T-helper 2 cell treated with Interferon-gamma antibody and Interleukin-4, amounts not matched to agents 5 μg/mL and 100 μg/mL, for 36 hours (primary cell): ENCODE results near the gene AREL1.

ENCODE experiments used
- DNase-seq: peaks from one replicate; pipeline ENCODE4 v3.0.0; 2021; ENCODE audit warnings: low spot score
- H3K27ac Mint-ChIP-seq: one replicate; pipeline ENCODE4 v1.8.0; 2021; ENCODE audit warnings: mild to moderate bottlenecking, mixed read lengths
- H3K27me3 Mint-ChIP-seq: one replicate; pipeline ENCODE4 v1.8.0; 2021; ENCODE audit warnings: low read depth, mixed read lengths
- H3K36me3 Mint-ChIP-seq: one replicate; pipeline ENCODE4 v1.8.0; 2021; ENCODE audit warnings: low read depth, mixed read lengths
- H3K4me1 Mint-ChIP-seq: one replicate; pipeline ENCODE4 v1.8.0; 2021; ENCODE audit warnings: low read depth, mixed read lengths
- H3K4me3 Mint-ChIP-seq: one replicate; pipeline ENCODE4 v1.8.0; 2022; ENCODE audit warnings: mild to moderate bottlenecking, moderate library complexity, mixed read lengths
- H3K9me3 Mint-ChIP-seq: one replicate; pipeline ENCODE4 v1.8.0; 2021; ENCODE audit warnings: mixed read lengths

The AREL1 gene

DNA sequence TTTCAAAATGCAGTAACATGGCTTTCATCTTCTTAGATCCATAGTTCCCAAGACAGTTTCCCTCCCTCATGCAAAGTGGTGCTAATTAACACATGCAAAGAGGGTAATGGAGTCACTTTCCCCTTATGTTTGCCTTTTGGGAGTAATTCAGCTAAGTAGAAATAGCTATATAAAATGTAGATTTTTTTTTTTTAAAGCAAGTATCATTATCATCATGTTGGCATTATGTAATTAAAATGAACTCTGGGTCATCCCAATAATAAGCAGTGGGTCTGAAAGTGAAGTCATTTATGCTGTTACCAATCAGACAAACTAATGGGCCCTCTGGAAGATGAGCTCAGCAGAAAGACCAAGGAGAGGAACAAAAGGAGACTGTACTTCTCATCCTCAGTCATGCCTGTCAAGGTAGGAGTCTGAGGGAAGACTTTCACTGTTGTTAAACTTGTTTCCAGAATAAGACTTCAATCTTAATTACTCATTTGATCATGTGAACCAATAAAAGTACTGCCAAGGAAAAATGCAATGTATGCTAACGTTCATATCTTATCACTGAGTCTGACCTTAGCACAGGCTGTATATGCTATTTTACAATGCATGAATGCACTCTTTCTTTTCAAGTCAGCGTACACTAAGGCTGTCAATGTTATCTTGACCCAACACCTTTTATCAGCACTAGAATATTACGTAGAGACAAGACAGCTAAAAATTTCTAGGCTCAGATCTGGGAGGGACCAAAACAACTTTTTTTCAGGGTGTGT lies 26.8 kb downstream of the AREL1 start:
- no peak for DNase-seq
- H3K36me3 Mint-ChIP-seq: peaks cover 34% of the 10 kb centered on the region

DNA sequence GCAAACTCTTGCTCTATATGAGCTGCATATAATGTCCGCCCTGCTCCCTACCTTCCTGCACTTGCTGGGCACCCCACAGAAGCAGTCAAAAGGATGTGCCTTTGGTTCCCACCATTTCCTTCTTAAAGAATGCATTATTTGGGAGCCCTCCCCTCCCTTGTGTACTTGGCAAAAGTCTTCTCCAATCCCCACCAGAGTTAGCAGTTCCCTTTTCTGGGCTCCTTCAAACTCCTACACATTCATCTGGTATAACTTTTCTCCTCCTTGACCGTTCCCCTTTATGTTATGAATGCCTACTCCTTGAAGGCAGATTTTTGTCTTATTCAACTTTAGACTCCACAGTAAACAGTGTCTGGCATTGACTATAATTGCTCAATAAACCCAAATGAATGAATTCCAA lies 27.8 kb downstream of the AREL1 start:
- H3K9me3 Mint-ChIP-seq: no peaks in the 10 kb centered on the region
- H3K4me3 Mint-ChIP-seq: no peak overlapping the region
- no peak overlapping the region for H3K27ac Mint-ChIP-seq
- DNase-seq: no peak
- H3K36me3 Mint-ChIP-seq: peaks cover 28% of the 10 kb centered on the region
- no peaks in the 10 kb centered on the region for H3K27me3 Mint-ChIP-seq
- no peaks in the 10 kb centered on the region for H3K4me1 Mint-ChIP-seq

More for the DNA sequence above, 26.8 kb downstream of the AREL1 start:
- Mint-ChIP-seq H3K27me3 (no peaks in the 10 kb centered on the region), H3K27ac (no peak overlapping the region), H3K9me3 (no peaks in the 10 kb centered on the region), H3K4me3 (no peak overlapping the region), H3K4me1 (no peaks in the 10 kb centered on the region)

DNA sequence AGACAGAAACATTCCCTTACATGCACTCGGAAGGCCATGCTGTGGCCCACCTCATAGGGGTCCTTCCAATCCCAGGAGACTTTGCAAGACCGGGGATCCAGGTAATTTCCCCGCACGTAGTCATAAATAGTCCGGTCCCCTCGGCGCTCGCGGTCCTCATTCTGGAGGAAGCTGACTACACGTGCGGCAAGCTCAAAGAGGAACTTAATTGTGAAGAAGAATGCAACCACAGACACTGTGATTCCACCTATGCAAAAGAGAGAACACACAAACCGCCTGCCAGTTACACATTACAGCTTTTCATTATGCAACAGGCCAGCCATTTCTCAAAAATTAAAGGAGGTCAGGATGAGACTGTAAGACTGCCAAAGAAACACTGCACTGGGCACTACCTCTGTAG lies 28.4 kb downstream of the AREL1 start:
- Mint-ChIP-seq H3K4me3 (no peak overlapping the region), H3K4me1 (no peaks in the 10 kb centered on the region), H3K27ac (no peak overlapping the region), H3K9me3 (no peaks in the 10 kb centered on the region), H3K36me3 (peaks cover 28% of the 10 kb centered on the region), H3K27me3 (no peaks in the 10 kb centered on the region)
- DNase-seq: no peak

DNA sequence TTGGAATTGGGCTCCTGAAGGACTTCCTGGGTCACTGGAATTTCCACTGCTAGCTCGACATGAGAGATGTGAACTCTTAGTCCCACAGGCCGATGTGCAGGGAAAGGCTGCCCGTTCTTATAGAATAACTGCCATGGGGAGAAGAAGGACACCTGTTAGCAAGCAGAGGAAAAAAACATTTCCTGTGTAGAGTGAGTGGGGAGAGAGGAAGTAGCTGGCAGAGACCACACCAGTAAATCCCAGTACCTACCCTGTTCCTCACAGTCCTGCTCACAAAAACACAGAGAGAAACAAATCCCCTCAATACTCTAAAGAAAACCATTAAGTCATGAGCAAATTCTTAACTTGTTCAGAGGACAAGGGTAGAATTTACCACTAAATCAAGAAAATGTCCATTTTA lies 29.5 kb downstream of the AREL1 start:
- no peaks in the 10 kb centered on the region for H3K9me3 Mint-ChIP-seq
- H3K4me3 Mint-ChIP-seq: no peak overlapping the region
- no peaks in the 10 kb centered on the region for H3K27me3 Mint-ChIP-seq
- no peak for DNase-seq
- H3K27ac Mint-ChIP-seq: no peak overlapping the region
- H3K36me3 Mint-ChIP-seq: peaks cover 24% of the 10 kb centered on the region
- H3K4me1 Mint-ChIP-seq: no peaks in the 10 kb centered on the region

DNA sequence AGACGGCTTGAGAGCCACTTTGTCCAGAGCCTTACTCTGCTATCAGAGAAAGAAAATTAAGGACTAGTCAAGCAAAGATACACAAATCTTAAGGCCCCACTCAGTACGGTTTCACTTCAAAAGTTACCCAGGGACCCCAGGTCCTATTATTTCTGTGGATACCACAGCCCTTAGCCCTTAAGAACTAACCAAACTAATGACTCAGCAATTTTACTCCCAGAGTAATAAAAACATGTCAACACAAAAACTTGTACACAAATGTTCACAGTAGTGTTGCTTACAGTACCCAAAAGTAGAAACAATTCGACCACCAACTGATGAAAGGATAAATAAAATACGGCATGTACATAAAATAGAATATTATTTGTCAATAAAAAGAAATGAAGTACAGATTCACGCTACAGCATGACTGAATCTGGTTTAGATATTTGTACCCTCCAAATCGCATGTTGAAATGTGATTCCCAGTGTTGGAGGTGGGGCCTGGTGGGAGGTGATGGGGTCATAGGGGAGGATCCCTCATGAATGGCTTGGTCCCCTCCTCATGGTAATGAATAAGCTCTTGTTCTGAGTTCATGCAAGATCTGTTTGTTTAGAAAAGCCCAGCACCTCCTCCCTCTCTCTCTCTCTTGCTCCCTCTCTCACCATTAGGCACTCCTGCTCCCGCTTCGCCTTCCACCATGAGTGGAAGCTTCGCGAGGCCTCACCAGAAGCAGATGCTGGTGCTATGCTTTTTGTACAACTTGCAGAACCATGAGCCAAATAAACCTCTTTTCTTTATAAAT lies 30.5 kb downstream of the AREL1 start:
- Mint-ChIP-seq H3K36me3 (peaks cover 21% of the 10 kb centered on the region), H3K4me3 (no peak overlapping the region), H3K27me3 (no peaks in the 10 kb centered on the region), H3K4me1 (no peaks in the 10 kb centered on the region), H3K9me3 (no peaks in the 10 kb centered on the region), H3K27ac (no peak overlapping the region)
- no peak for DNase-seq

DNA sequence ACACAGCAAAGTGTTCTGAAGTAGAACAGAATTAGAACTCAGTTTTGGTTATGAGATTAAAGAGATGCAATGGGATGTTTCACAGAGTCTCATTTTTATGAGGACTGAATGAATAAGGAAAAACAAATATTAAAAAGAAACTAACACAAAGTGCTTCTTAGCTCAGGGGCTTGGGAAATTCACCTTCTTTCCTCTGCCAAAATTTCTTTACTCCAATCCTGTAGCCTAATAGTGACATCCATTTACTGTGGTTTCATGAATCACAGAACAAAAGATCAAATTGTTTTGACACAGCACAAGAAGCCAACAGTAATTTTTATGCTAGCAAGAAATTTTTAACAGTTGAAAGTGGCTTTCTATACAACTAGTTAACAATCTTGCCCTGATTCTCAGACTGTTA lies 37.7 kb downstream of the AREL1 start:
- DNase-seq: no peak
- no peaks in the 10 kb centered on the region for H3K27me3 Mint-ChIP-seq
- H3K9me3 Mint-ChIP-seq: no peaks in the 10 kb centered on the region
- no peak overlapping the region for H3K4me3 Mint-ChIP-seq
- no peak overlapping the region for H3K27ac Mint-ChIP-seq
- peaks cover 49% of the 10 kb centered on the region for H3K36me3 Mint-ChIP-seq
- no peaks in the 10 kb centered on the region for H3K4me1 Mint-ChIP-seq

DNA sequence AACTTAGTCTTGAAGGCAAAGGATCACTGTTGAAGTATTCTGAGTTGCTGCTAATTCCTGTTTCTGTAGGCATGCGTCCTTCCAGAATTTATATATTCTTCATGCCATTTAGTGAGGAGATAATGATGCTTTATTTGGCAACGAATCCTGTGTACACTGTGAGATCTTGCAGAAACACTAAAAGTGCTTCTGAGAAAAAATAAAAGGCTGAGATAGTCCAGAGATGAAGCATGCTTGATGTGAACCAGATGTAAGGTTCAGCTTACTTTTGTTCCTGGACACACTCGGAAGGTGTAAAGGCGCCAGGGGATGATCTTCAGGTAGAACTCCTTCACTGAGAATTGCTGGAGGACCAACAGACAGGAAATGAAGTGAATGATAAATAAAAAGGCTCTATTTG lies 39.1 kb downstream of the AREL1 start:
- no peak overlapping the region for H3K27ac Mint-ChIP-seq
- no peaks in the 10 kb centered on the region for H3K9me3 Mint-ChIP-seq
- H3K4me1 Mint-ChIP-seq: no peaks in the 10 kb centered on the region
- no peaks in the 10 kb centered on the region for H3K27me3 Mint-ChIP-seq
- H3K36me3 Mint-ChIP-seq: peaks cover 58% of the 10 kb centered on the region
- DNase-seq: no peak
- no peak overlapping the region for H3K4me3 Mint-ChIP-seq

DNA sequence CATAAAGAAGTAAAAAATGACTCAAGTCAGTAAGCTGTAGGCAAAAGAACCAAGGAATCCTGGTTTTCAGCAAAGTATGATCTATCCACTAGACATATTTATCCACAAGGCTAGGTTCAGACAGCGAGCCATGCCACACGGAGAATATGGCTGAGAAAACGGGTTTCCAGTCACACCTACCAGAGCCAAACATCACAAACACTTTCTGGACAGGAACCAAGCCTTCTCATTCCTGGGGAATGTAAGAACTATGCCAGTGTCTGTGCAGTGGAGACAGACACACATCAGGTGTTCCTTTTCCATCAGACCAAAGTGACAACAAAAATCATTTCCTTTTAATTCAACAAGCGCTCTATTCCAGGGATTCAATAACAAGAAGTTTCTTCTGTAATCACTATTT lies 41.1 kb downstream of the AREL1 start:
- Mint-ChIP-seq H3K9me3 (no peaks in the 10 kb centered on the region), H3K27ac (no peak overlapping the region), H3K4me1 (peaks cover 6% of the 10 kb centered on the region)

DNA sequence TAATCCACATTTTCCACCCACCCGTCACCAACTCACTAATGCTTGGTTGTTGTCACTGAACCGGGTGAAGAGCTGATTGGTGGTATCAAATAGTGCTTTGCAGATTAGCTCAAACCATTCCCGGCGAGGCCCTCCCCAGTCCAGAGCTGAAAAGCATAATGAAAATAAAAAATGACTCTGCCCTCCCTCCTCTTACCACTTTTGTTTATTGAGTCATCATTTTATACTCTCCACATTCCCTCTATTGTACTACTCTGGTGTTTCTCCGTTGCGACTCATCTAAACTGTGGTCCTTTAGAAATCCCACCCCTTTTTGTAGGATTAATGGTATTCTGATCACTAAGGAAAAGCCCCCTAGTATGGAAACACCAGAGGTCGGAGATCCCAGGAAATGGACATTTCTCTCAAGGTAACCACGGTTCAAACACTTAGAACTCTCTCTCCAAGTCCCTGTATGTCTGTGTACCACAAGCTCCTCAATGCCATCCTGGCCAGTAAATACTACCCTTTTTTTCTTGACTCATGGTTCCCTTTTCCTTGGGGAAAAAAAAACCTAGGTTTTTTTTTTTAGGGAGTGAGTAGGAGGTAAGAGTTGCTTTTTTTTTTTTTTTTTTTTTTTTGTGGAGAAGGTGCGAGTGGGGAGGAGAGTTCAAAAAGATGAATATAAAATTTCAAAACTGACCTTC lies 42.0 kb downstream of the AREL1 start:
- Mint-ChIP-seq H3K9me3 (no peaks in the 10 kb centered on the region), H3K4me1 (peaks cover 6% of the 10 kb centered on the region), H3K36me3 (peaks cover 71% of the 10 kb centered on the region), H3K4me3 (no peak overlapping the region), H3K27me3 (no peaks in the 10 kb centered on the region), H3K27ac (no peak overlapping the region)
- no peak for DNase-seq

More for the DNA sequence above, 41.1 kb downstream of the AREL1 start:
- DNase-seq: no peak
- H3K27me3 Mint-ChIP-seq: no peaks in the 10 kb centered on the region
- H3K36me3 Mint-ChIP-seq: peaks cover 73% of the 10 kb centered on the region
- H3K4me3 Mint-ChIP-seq: no peak overlapping the region

DNA sequence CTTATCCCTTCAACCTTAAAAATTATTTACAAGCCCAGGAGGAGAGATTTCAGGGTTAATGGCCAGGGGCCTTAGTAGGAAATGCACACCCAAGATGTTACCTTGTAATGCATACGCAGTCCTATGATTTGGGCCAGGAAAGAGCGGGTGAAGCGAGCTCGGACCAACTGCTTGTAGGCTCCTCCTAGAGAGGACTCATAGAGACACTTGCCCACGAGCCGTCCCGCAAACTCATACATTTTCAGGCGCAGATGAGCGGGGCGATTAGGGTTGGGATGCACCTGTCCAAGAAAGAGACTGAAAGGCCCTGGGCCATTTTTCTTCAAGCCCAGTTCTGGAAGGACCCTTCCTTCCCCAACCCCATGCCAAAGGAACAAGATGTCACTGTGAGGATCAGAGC lies 43.0 kb downstream of the AREL1 start:
- Mint-ChIP-seq H3K9me3 (no peaks in the 10 kb centered on the region), H3K27ac (no peak overlapping the region), H3K4me3 (no peak overlapping the region), H3K36me3 (peaks cover 70% of the 10 kb centered on the region), H3K4me1 (peaks cover 6% of the 10 kb centered on the region), H3K27me3 (no peaks in the 10 kb centered on the region)
- DNase-seq: no peak

DNA sequence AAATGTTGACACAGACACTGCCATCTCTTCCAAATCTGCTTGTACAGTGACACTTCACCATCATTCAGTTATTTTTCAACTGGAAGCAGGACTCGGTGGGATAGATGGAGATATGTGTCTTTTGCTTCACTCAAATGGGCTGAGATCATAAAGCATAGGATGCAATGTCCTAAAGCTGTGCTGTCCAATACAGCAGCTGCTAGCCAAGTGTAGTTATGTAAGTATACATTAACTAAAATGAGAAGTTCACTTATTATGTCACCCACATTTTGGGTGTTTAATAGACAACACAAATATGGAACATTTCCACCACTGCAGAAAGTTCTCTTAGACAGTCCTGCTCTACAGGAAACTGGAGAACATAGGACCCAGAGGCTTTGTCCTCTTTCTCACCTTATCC lies 43.6 kb downstream of the AREL1 start:
- H3K4me1 Mint-ChIP-seq: peaks cover 6% of the 10 kb centered on the region
- peaks cover 68% of the 10 kb centered on the region for H3K36me3 Mint-ChIP-seq
- DNase-seq: no peak
- H3K4me3 Mint-ChIP-seq: no peak overlapping the region
- H3K27me3 Mint-ChIP-seq: no peaks in the 10 kb centered on the region
- no peak overlapping the region for H3K27ac Mint-ChIP-seq
- no peaks in the 10 kb centered on the region for H3K9me3 Mint-ChIP-seq

DNA sequence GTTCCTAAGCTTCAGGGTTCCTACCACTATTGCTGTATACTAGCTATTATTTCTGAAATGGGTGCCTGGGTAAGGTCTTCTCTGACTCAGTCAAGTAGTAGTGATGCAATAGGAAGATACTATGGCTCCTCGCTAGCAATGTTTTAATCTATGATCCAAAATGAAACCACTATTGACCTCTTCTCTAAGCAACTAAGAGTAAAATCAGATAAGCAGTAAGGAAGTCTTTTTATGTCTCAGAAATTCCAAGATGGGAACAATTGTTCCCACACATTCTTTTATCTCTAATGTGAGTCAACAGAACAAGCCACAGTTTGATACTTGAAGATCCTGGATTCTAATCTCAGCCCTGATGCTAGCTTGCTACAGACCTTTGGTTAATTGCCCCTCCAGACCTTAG lies 45.1 kb downstream of the AREL1 start:
- DNase-seq: no peak
- Mint-ChIP-seq H3K27me3 (no peaks in the 10 kb centered on the region), H3K27ac (no peak overlapping the region), H3K4me1 (peaks cover 6% of the 10 kb centered on the region), H3K4me3 (no peak overlapping the region), H3K9me3 (no peaks in the 10 kb centered on the region), H3K36me3 (peaks cover 68% of the 10 kb centered on the region)

DNA sequence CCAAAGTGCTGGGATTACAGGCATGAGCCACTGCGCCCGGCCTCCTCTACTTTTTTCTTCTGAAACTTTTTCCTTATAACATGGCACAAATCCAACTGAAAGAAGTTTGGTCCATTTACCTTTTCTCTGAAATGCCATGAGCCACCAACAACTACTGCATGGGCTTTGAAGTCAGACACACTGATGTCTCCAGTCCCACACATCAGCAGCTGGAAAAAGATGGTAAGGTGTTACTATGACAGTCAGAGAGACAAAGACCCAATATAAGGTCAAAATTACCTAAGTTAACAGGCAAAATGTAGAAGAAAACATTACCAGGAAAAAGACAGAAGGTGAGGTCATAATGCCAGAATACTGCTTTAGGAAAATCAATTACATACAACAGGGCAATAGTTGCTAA lies 48.2 kb downstream of the AREL1 start:
- H3K27ac Mint-ChIP-seq: no peak overlapping the region

DNA sequence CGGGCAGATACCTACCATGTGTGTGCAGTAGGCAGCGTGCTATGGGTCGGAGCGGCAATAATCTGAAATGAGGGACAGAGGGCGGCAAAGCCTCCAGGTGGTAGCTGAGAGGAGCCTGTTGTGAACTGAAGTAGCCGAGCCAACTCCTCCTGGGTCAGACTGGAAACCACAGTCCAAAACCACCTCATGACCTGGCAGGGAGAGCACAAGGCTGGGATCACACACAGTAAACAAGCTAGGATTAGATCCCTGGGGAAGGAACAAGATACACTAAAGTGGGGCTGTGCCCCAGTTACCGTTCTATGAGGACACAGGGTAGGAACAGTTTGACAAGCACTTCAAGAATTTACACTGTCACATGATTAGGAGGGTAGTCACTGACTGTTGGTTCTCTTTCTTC lies 49.0 kb downstream of the AREL1 start:
- Mint-ChIP-seq H3K4me1 (peaks cover 6% of the 10 kb centered on the region), H3K27me3 (no peaks in the 10 kb centered on the region), H3K36me3 (peaks cover 47% of the 10 kb centered on the region), H3K4me3 (no peak overlapping the region), H3K27ac (no peak overlapping the region), H3K9me3 (no peaks in the 10 kb centered on the region)
- no peak for DNase-seq

More for the DNA sequence above, 48.2 kb downstream of the AREL1 start:
- peaks cover 54% of the 10 kb centered on the region for H3K36me3 Mint-ChIP-seq
- H3K9me3 Mint-ChIP-seq: no peaks in the 10 kb centered on the region
- H3K4me3 Mint-ChIP-seq: no peak overlapping the region
- H3K27me3 Mint-ChIP-seq: no peaks in the 10 kb centered on the region
- no peak for DNase-seq
- H3K4me1 Mint-ChIP-seq: peaks cover 6% of the 10 kb centered on the region
